KOPT-K1 (cell line): ENCODE measurements around the gene HOXA13.

Source experiments
- H3K27ac ChIP-seq: fragments of 200-600 bp; sonication (generic); 2 replicates; pipeline ENCODE4 v1.5.1; 2016; ENCODE audit warnings: antibody characterized with exemption, mild to moderate bottlenecking, low read depth, low read length; ENCODE audit not compliant: poor library complexity, severe bottlenecking
- H3K36me3 ChIP-seq: fragments of 200-600 bp; sonication (generic); 2 replicates; pipeline ENCODE4 v1.5.1; 2017; ENCODE audit warnings: antibody characterized with exemption, mild to moderate bottlenecking, low read length, moderate library complexity; ENCODE audit not compliant: insufficient read depth
- H3K9me3 ChIP-seq: fragments of 200-600 bp; sonication (generic); 2 replicates; pipeline ENCODE4 v1.5.1; 2017; ENCODE audit warnings: antibody characterized with exemption, low read length, mild to moderate bottlenecking; ENCODE audit not compliant: insufficient read depth, poor library complexity, severe bottlenecking

The HOXA13 gene

GRCh38 chr7:27241189-27242056 lies 41.5 kb upstream of the HOXA13 start:
- no peaks in the 10 kb centered on the region for H3K36me3 ChIP-seq
- H3K9me3 ChIP-seq, result peaks cover 14% of the 10 kb centered on the region
- H3K27ac ChIP-seq, result no peak overlapping the region

- H3K27ac ChIP-seq, result no peak overlapping the region
- H3K36me3 ChIP-seq, result no peaks in the 10 kb centered on the region
- peaks cover 14% of the 10 kb centered on the region for H3K9me3 ChIP-seq
Measured at GRCh38 chr7:27240015-27240731, 40.3 kb upstream of the HOXA13 start.

- Histone ChIP-seq H3K27ac (no peak overlapping the region), H3K9me3 (peaks cover 10% of the 10 kb centered on the region), H3K36me3 (no peaks in the 10 kb centered on the region)
Measured at GRCh38 chr7:27239387-27240014, 39.6 kb upstream of the HOXA13 start.

- Histone ChIP-seq H3K27ac (no peak overlapping the region), H3K9me3 (peaks cover 5% of the 10 kb centered on the region), H3K36me3 (no peaks in the 10 kb centered on the region)
Measured at GRCh38 chr7:27238979-27239386, 39.1 kb upstream of the HOXA13 start.

GRCh38 chr7:27237735-27238334 lies 37.9 kb upstream of the HOXA13 start:
- Histone ChIP-seq H3K9me3 (peaks cover 2% of the 10 kb centered on the region), H3K27ac (no peak overlapping the region), H3K36me3 (no peaks in the 10 kb centered on the region)

GRCh38 chr7:27235387-27236311 lies 35.8 kb upstream of the HOXA13 start:
- H3K27ac ChIP-seq, result no peak overlapping the region
- H3K9me3 ChIP-seq, result no peaks in the 10 kb centered on the region

GRCh38 chr7:27229448-27229847 lies 29.6 kb upstream of the HOXA13 start:
- Histone ChIP-seq H3K27ac (no peak overlapping the region), H3K9me3 (no peaks in the 10 kb centered on the region), H3K36me3 (no peaks in the 10 kb centered on the region)

More at GRCh38 chr7:27235387-27236311, 35.8 kb upstream of the HOXA13 start:
- H3K36me3 ChIP-seq, result no peaks in the 10 kb centered on the region

GRCh38 chr7:27224983-27225934 lies 25.4 kb upstream of the HOXA13 start:
- no peaks in the 10 kb centered on the region for H3K36me3 ChIP-seq
- no peak overlapping the region for H3K27ac ChIP-seq
- H3K9me3 ChIP-seq, result no peaks in the 10 kb centered on the region

- Histone ChIP-seq H3K27ac (no peak overlapping the region), H3K9me3 (no peaks in the 10 kb centered on the region), H3K36me3 (no peaks in the 10 kb centered on the region)
Measured at GRCh38 chr7:27223941-27224575, 24.2 kb upstream of the HOXA13 start.

GRCh38 chr7:27221201-27221797 lies 21.4 kb upstream of the HOXA13 start:
- H3K27ac ChIP-seq, result no peak overlapping the region
- H3K36me3 ChIP-seq, result no peaks in the 10 kb centered on the region
- no peaks in the 10 kb centered on the region for H3K9me3 ChIP-seq

- H3K9me3 ChIP-seq, result no peaks in the 10 kb centered on the region
- no peak overlapping the region for H3K27ac ChIP-seq
- H3K36me3 ChIP-seq, result no peaks in the 10 kb centered on the region
Measured at GRCh38 chr7:27220440-27220955, 20.6 kb upstream of the HOXA13 start.

GRCh38 chr7:27219821-27220220 lies 19.9 kb upstream of the HOXA13 start:
- H3K27ac ChIP-seq, result no peak overlapping the region
- H3K9me3 ChIP-seq, result no peaks in the 10 kb centered on the region
- no peaks in the 10 kb centered on the region for H3K36me3 ChIP-seq
